Measurements from ENCODE around the gene SYT2.
A peak's percentile ranks its signal among the peaks of the same experiment; 100 is the strongest.
"Not testable (repeated sequence)": the region's sequence is repeated elsewhere in the genome, so short reads cannot be mapped to it uniquely, and the experiment has no call there.

Gene SYT2

GRCh38 chr1:202545647-202546303 lies 164.5 kb downstream of the SYT2 start:
- DNase-seq (ENCODE audit: low spot score), result not testable (repeated sequence)

GRCh38 chr1:202544766-202545449 lies 165.3 kb downstream of the SYT2 start:
- not testable (repeated sequence) for DNase-seq (ENCODE audit: low spot score)

GRCh38 chr1:202543537-202543936 lies 166.7 kb downstream of the SYT2 start:
- DNase-seq (ENCODE audit: low spot score), result peak; percentile 31

GRCh38 chr1:202542415-202542814 lies 167.8 kb downstream of the SYT2 start:
- DNase-seq (ENCODE audit: low spot score), result not testable (repeated sequence)

- DNase-seq (ENCODE audit: low spot score), result not testable (repeated sequence)
Observed at GRCh38 chr1:202540858-202541257, 169.4 kb downstream of the SYT2 start.

Measured in AG08395 (cell line).